ENCODE measurements around the gene HERC2.

Gene HERC2

DNA sequence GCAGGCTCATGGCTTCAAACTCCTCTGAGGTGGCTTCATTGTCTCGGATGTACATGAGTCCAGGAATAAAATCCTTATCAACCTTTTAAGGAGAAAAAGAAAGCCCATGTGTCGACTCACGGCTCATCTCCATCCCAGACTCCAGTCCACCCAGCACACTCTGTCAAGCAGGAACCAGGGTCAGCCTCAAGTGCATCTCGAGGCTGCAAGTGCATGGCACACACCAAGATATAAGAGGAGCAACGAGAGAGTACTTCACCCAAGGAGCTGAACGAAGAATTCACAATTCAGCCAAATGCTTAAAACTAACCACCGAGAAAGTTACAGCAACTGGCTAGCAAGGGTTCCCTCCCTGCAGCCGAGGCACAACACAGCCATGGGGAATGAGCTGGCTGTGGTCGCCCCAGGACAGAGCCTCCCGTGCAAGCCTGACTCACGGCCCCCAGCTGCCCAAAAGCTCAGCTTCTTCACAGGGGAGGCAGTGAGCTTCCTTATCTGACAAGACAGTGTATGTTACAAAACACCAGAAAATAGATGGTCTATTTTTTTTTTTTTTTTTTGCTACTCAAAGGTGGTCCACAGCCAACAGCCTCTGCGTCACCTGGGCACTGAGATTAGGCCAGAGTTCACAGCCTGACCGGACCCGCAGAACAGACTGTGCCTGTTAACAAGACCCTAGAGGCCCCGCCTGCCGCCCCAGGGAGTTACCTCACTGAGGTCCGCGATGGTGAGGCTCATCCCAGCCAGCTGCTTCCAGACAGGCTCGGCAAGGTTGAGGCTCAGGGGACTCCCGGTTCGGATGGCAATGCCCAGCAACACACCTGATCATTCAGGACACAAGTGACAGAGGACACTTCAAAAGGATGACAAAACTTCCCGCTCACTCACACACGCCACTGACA, 207.0 kb downstream of the HERC2 start:
- no peak overlapping the region for H3K4me3 Mint-ChIP-seq
- H3K4me1 Mint-ChIP-seq (ENCODE audit: low read depth), result no peaks in the 10 kb centered on the region
- H3K27ac Mint-ChIP-seq, result no peak overlapping the region
- no peaks in the 10 kb centered on the region for H3K9me3 Mint-ChIP-seq
- H3K27me3 Mint-ChIP-seq (ENCODE audit: low read depth), result no peaks in the 10 kb centered on the region
- peaks cover 20% of the 10 kb centered on the region for H3K36me3 Mint-ChIP-seq (ENCODE audit: low read depth)

DNA sequence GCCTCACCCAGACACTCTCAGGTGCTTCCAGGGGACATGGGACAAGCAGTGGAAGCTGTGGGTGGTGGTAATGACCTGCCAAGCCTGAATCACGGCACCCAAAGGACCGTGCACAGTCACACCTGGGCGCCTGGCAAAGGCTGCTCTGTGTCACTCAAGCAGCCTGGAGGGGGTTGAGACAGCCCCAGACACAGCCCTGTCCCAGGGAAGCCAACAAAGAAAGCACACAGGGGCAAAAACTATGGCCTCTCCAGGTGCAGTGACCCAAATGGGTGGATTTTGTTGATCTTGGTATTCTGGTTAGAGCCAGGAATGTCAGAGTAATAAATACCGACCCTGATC, 207.9 kb downstream of the HERC2 start:
- no peak overlapping the region for H3K4me3 Mint-ChIP-seq
- no peaks in the 10 kb centered on the region for H3K4me1 Mint-ChIP-seq (ENCODE audit: low read depth)
- peaks cover 20% of the 10 kb centered on the region for H3K36me3 Mint-ChIP-seq (ENCODE audit: low read depth)
- no peaks in the 10 kb centered on the region for H3K9me3 Mint-ChIP-seq
- no peak overlapping the region for H3K27ac Mint-ChIP-seq
- no peaks in the 10 kb centered on the region for H3K27me3 Mint-ChIP-seq (ENCODE audit: low read depth)

DNA sequence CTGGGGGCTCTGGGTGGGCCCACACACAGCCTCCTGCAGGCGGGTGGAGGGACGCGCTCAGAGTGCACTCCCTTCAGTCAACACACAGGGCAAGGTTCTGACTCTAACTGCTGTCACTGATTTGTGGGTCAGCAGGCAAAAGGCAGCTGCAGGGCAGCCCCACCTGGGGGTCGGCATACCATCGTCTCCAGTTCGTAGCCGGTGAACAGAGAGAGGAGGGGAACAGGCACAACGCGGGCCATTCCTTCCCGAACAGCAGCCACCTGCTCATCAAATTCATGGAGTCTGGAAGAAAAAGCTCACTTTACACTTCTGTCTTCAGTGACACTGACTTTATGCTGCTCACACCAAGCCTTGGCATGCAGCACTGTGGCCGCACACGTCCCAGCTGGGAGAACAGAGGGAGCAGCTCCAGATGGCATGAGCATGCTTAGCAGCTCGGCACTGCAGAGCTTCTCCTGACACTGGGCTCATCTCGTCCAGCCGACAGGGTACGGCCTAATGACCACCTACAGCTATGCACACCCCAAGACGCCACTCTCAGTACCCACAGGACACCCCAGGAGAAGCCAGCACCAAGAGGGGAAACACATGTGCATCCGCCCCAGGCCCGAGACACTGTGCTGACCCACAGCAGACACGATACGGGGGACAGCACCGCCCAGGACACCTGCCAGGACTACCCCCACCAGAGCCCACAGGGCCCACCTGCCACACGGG, 208.4 kb downstream of the HERC2 start:
- H3K27ac Mint-ChIP-seq, result no peak overlapping the region
- no peaks in the 10 kb centered on the region for H3K4me1 Mint-ChIP-seq (ENCODE audit: low read depth)
- H3K9me3 Mint-ChIP-seq, result no peaks in the 10 kb centered on the region
- H3K4me3 Mint-ChIP-seq, result no peak overlapping the region
- no peaks in the 10 kb centered on the region for H3K27me3 Mint-ChIP-seq (ENCODE audit: low read depth)
- peaks cover 20% of the 10 kb centered on the region for H3K36me3 Mint-ChIP-seq (ENCODE audit: low read depth)

DNA sequence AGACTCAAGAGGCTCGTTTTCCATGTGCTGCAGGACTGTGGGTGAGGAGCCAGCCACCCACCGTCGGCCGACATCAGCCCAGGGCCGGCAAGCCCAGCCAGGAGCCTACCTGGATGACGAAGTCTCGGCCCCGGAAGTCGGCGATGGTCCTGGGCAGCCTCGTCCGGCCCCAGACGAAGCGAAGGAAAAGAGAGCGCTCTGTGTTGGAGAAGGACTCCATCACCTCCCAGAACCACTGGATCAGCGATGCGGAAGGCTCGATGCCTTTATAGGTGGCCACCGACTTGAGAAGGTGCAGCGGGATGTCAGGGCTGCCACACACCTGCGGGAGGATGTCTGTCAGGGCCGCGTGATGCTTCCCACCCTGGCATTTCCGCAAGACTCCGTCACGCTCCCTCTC, 209.0 kb downstream of the HERC2 start:
- Mint-ChIP-seq H3K4me3 (no peak overlapping the region), H3K9me3 (no peaks in the 10 kb centered on the region), H3K36me3 (ENCODE audit: low read depth) (peaks cover 20% of the 10 kb centered on the region), H3K27ac (no peak overlapping the region), H3K27me3 (ENCODE audit: low read depth) (peaks cover 1% of the 10 kb centered on the region), H3K4me1 (ENCODE audit: low read depth) (no peaks in the 10 kb centered on the region)

DNA sequence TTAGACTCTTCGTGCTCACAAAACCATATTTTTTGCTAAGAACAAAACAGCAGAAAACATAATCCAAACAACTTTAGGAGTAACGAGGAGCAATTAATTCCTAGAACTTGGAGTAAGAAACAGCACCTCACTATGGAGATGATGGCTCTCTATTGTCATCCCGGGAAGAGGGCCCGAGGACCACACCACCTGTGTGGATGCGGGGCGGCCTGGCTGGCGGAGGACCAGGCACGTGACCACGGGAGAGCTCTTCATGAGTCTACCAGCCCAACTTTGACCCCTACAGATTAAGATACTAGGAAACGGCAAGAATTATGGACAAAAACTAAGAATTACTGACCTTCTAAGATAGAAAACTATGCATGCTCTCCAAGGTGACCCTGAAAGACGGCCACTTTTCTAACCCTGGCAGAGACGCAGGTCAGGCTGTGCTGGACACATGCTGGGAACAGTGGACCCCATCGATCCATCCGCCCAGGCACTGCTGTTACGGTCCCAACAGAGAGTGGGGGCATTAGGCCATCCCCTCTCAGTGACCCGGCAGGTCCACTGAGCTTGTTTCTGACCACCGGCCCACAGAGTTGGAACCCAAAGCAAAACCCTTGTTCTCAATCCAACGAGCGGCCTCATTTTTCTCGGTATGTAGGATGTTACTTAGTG, 209.7 kb downstream of the HERC2 start:
- Mint-ChIP-seq H3K36me3 (ENCODE audit: low read depth) (peaks cover 17% of the 10 kb centered on the region), H3K9me3 (no peaks in the 10 kb centered on the region), H3K4me1 (ENCODE audit: low read depth) (no peaks in the 10 kb centered on the region), H3K27ac (no peak overlapping the region), H3K4me3 (no peak overlapping the region), H3K27me3 (ENCODE audit: low read depth) (peaks cover 8% of the 10 kb centered on the region)

GRCh38 chr15:28111543-28111942, 210.4 kb downstream of the HERC2 start:
- Mint-ChIP-seq H3K27ac (no peak overlapping the region), H3K27me3 (ENCODE audit: low read depth) (peaks cover 12% of the 10 kb centered on the region), H3K4me3 (no peak overlapping the region), H3K9me3 (no peaks in the 10 kb centered on the region), H3K4me1 (ENCODE audit: low read depth) (no peaks in the 10 kb centered on the region), H3K36me3 (ENCODE audit: low read depth) (peaks cover 17% of the 10 kb centered on the region)

DNA sequence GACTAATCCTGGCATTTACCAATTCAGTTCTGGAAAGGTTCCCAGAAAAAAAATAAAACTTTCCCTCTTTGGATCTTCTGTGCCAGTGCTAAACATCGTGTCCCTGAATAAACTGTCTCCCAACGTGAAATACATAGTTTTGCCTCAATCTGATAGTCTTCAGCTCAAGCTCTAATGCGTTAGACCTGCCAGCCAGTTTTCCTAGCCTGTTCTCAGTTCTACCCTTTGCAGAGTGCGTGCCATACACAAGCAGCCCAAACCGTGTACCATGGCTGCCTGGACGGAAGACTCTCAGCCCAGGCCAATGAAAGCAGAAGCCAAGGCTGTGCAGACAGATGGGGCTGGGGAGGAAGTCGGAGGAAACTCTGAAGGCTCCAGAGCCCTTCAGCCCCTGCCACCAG, 211.5 kb downstream of the HERC2 start:
- Mint-ChIP-seq H3K4me3 (no peak overlapping the region), H3K36me3 (ENCODE audit: low read depth) (peaks cover 14% of the 10 kb centered on the region), H3K9me3 (no peaks in the 10 kb centered on the region), H3K4me1 (ENCODE audit: low read depth) (peaks cover 6% of the 10 kb centered on the region), H3K27ac (no peak overlapping the region), H3K27me3 (ENCODE audit: low read depth) (peaks cover 20% of the 10 kb centered on the region)

DNA sequence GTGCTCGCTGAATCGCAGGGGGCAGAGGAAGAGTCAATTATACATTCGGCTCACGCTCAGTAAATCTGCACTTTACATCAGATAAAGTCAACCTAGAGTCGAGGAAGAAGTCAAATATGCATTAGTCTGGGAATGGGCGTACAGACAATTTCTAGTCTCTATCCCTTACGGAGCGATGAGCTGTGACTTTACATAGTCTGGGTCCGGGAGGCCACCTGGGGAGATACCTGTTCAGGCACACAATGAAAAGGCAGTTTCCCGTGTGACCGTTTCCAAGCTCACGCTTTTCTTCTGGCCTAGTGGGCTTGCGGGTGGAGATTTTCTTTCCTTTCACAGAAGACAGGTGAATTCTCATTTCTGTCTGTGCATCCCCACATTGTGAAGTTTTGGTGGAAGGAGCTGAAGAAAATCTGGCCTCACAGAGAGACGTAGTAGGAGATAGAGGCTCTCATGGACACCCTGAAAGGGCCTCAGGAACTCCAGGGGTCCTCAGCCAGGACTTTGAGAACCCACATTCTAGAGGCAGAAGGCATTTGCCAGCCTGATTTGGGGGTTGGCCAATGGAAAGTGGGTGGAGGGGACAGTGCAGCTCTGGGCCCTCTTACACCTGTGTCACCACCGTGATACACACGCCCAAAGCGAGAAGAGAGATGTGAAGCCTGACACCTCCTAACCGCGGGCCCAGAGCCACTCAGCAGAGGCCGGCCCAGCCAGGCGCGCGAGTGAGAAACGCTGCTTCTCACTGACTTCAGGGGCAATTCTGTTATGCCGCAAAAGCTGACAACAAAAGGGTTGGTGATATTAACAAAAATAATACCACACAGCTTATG, 212.1 kb downstream of the HERC2 start:
- Mint-ChIP-seq H3K9me3 (no peaks in the 10 kb centered on the region), H3K4me3 (no peak overlapping the region), H3K27me3 (ENCODE audit: low read depth) (peaks cover 22% of the 10 kb centered on the region), H3K36me3 (ENCODE audit: low read depth) (peaks cover 13% of the 10 kb centered on the region), H3K4me1 (ENCODE audit: low read depth) (peaks cover 6% of the 10 kb centered on the region), H3K27ac (no peak overlapping the region)

GRCh38 chr15:28107904-28108275, 214.1 kb downstream of the HERC2 start:
- peaks cover 37% of the 10 kb centered on the region for H3K27me3 Mint-ChIP-seq (ENCODE audit: low read depth)
- H3K4me1 Mint-ChIP-seq (ENCODE audit: low read depth), result peaks cover 6% of the 10 kb centered on the region
- H3K36me3 Mint-ChIP-seq (ENCODE audit: low read depth), result peaks cover 11% of the 10 kb centered on the region
- H3K27ac Mint-ChIP-seq, result no peak overlapping the region
- H3K9me3 Mint-ChIP-seq, result no peaks in the 10 kb centered on the region
- peak overlapping the region; percentile 10 for H3K4me3 Mint-ChIP-seq

DNA sequence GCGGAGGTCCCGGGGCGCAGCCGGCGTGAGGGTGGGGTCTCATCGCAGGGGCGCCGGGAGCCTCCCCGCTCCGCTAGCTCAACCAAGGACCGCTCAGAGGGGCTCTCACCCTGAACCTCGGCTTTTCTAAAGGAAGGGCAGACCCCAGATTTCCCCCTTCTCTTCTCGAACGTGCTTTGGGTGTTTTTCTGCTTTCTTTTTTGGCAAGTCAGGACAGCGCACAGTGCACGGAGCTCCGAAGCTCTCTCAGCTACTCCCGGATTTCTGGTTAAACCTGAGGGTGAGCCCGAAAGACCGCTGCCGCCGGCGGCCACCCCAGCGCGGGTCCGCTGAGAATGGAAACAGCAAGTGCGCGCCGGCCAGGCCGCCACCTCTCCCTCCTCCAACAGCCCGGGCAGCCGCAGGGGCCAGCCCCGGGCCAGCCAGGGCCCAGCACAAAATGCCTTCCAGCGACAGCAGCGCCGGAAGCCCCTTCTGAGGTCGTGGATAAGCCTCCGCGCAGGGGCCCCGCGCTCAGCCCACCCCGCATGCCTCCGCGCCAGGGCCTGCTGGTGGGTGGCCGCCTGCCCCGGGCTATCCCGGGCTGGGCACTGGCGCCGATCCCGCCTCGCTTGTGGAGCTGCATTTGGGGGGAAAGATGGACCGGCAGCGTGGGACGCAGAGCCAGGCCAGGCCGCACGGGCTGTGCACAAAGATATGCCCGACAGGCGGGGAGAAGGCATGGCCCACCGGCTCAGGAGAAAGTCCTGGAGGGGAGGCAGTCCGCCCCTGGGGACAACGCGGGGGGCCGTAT, 214.7 kb downstream of the HERC2 start:
- H3K27me3 Mint-ChIP-seq (ENCODE audit: low read depth), result peaks cover 37% of the 10 kb centered on the region
- no peak overlapping the region for H3K27ac Mint-ChIP-seq
- peaks cover 6% of the 10 kb centered on the region for H3K4me1 Mint-ChIP-seq (ENCODE audit: low read depth)
- H3K4me3 Mint-ChIP-seq, result peak overlapping the region; percentile 82
- H3K36me3 Mint-ChIP-seq (ENCODE audit: low read depth), result peaks cover 10% of the 10 kb centered on the region
- H3K9me3 Mint-ChIP-seq, result no peaks in the 10 kb centered on the region

GRCh38 chr15:28106294-28107110, 215.5 kb downstream of the HERC2 start:
- Mint-ChIP-seq H3K9me3 (no peaks in the 10 kb centered on the region), H3K4me3 (peak overlapping the region; percentile 74), H3K27ac (no peak overlapping the region), H3K4me1 (ENCODE audit: low read depth) (peaks cover 6% of the 10 kb centered on the region), H3K36me3 (ENCODE audit: low read depth) (peaks cover 3% of the 10 kb centered on the region), H3K27me3 (ENCODE audit: low read depth) (peaks cover 37% of the 10 kb centered on the region)

- H3K27ac Mint-ChIP-seq, result peak overlapping the region; percentile 67
- H3K4me1 Mint-ChIP-seq (ENCODE audit: low read depth), result peaks cover 6% of the 10 kb centered on the region
- no peaks in the 10 kb centered on the region for H3K36me3 Mint-ChIP-seq (ENCODE audit: low read depth)
- H3K27me3 Mint-ChIP-seq (ENCODE audit: low read depth), result peaks cover 37% of the 10 kb centered on the region
- H3K9me3 Mint-ChIP-seq, result no peaks in the 10 kb centered on the region
- H3K4me3 Mint-ChIP-seq, result peak overlapping the region; percentile 74
Measured at GRCh38 chr15:28105793-28106192, 216.2 kb downstream of the HERC2 start.

DNA sequence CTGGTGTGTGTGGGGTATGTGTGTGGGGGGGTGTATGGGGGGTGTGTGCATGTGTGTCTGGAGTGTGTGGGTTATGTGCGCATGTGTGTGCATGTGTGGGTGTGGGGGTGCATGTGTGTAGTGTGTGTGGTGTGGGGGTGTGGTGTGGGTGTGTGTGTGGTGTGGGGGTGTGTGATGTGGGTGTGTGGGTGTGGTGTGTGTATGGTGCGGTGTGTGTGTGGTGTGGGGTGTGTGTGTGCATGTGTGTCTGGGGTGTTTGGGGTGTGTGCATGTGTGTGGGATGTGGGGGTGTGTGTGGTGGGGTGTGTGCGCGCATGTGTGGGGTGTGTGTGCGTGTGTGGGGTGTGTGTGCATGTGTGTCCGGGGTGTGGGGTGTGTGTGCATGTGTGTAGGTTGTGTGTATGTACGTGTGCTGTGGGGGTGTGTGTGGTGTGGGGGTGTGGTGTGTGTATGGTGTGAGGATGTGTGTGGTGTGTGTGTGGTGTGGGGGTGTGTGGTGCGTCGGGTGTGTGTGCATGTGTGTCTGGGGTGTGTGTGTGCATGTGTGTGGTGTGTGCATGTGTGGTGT, 216.7 kb downstream of the HERC2 start:
- no peak overlapping the region for H3K27ac Mint-ChIP-seq
- peak overlapping the region; percentile 74 for H3K4me3 Mint-ChIP-seq
- H3K36me3 Mint-ChIP-seq (ENCODE audit: low read depth), result no peaks in the 10 kb centered on the region
- H3K9me3 Mint-ChIP-seq, result no peaks in the 10 kb centered on the region
- H3K4me1 Mint-ChIP-seq (ENCODE audit: low read depth), result peaks cover 6% of the 10 kb centered on the region
- peaks cover 39% of the 10 kb centered on the region for H3K27me3 Mint-ChIP-seq (ENCODE audit: low read depth)

Measured in T-helper 1 cell treated with Interleukin-12 subunit alpha and Interleukin-12 subunit beta and Interleukin-4 antibody, amounts not matched to agents 30 μg/mL and 1 μg/mL, for 36 hours (primary cell).